ENCODE measurements around the gene BACE2.

Gene BACE2

DNA sequence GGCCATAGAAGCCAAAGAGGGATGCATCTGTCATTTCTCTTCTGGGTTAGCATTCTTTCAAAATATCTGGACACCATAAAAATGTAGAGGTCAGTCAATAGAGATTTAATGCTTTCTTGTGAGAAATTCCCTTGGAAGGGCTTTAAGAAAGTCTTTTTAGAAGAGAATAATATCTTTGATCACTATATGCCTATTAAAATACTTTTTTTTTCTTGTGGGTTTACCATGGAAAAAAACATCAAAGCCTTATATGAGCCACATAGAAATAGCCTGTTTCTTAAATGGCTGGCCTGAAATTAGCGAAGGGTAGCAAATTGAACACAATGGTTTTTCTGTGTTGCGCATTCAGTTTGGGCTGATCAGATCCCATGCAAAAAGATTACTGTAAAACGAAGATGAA, 36.8 kb downstream of the BACE2 start:
- Mint-ChIP-seq H3K27ac (no peak overlapping the region), H3K4me1 (peaks cover 10% of the 10 kb centered on the region), H3K9me3 (no peaks in the 10 kb centered on the region), H3K36me3 (ENCODE audit: low read depth) (no peaks in the 10 kb centered on the region), H3K27me3 (ENCODE audit: low read depth) (peaks cover 3% of the 10 kb centered on the region), H3K4me3 (no peak overlapping the region)
- TF ChIP-seq CTCF (IDR thresholded peaks at IDR 0.05; ENCODE audit: unreplicated experiment in 3 of 3) = no peak

DNA sequence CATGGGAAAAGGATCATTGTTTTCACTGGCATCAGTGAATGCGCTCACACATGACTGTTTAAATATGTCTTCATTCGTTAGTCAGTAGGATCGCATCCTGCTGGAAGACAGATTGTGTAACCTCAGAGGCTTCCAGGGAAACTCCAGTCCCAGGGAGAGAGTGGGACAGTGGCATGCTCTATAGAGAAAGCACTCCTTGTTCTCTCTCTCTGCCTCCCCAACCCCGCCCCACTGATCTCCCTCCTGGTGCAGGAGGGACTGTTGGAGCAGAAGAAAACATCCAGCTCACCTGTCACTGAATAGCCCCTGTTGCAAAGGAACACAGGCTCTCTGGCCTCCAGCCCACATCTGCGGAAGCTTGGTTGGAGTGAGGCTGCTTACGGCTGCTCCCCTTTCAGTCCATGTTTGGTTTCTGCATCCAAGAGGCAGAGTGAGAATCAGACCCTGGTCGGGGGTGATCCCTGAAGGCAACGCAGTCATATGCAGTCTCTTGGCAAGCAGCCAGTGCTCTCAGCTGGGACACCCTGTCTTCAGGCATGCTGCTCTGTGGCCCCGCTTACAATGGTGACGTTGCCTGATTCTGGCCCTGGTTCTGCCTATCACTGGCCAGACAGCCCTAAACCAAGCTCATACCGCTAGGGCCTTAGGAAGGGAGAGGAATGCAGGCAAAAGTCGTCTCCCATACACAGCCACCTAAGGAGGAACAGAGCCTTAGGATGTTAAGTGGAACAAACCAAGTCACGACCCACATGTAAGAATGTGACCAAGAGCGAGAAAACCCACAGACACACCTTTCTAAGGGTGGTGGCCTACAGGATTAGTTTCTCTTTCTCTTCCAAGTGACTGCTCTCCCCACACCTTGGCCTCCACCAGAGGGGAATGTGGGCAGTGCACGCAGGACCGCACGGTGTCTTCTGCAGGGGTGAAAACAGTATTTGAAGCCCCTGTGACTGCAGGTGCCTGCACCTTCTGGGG, 39.7 kb downstream of the BACE2 start:
- H3K27ac Mint-ChIP-seq = peak overlapping the region in 1 of 3 experiments; percentile 9
- peaks cover 31% of the 10 kb centered on the region for H3K4me1 Mint-ChIP-seq
- H3K27me3 Mint-ChIP-seq (ENCODE audit: low read depth) = peaks cover 3% of the 10 kb centered on the region
- H3K4me3 Mint-ChIP-seq = no peak overlapping the region
- no peaks in the 10 kb centered on the region for H3K36me3 Mint-ChIP-seq (ENCODE audit: low read depth)
- no peaks in the 10 kb centered on the region for H3K9me3 Mint-ChIP-seq
- TF ChIP-seq CTCF (IDR thresholded peaks at IDR 0.05; ENCODE audit: unreplicated experiment in 3 of 3) = no peak

DNA sequence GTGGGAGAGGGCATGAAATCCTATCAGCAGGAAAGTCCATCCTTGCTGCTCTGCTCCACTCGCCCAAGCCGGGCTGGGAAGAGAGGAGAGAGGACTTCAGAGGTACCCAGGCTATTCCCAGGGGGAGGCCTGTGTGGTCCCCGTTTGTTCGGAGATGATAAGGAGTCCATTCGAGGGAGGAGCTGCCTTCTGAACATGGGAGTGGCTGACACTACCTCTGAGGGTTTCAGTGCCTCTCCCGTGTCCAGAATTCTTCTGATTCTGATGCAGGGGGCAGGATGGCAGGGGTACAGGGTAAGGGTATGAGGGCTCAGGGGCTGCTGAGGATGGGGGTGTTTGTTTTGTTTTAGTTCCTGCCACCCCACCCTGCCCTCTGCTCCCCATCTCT, 40.4 kb downstream of the BACE2 start:
- H3K27ac Mint-ChIP-seq = no peak overlapping the region
- no peak overlapping the region for H3K4me3 Mint-ChIP-seq
- no peak for TF ChIP-seq CTCF (IDR thresholded peaks at IDR 0.05; ENCODE audit: unreplicated experiment in 3 of 3)
- H3K9me3 Mint-ChIP-seq = no peaks in the 10 kb centered on the region
- H3K36me3 Mint-ChIP-seq (ENCODE audit: low read depth) = no peaks in the 10 kb centered on the region
- H3K4me1 Mint-ChIP-seq = peaks cover 37% of the 10 kb centered on the region
- H3K27me3 Mint-ChIP-seq (ENCODE audit: low read depth) = peaks cover 3% of the 10 kb centered on the region

- Mint-ChIP-seq H3K9me3 (no peaks in the 10 kb centered on the region), H3K27me3 (ENCODE audit: low read depth) (no peaks in the 10 kb centered on the region), H3K27ac (no peak overlapping the region), H3K36me3 (ENCODE audit: low read depth) (no peaks in the 10 kb centered on the region), H3K4me1 (peaks cover 37% of the 10 kb centered on the region), H3K4me3 (no peak overlapping the region)
- no peak for TF ChIP-seq CTCF (IDR thresholded peaks at IDR 0.05; ENCODE audit: unreplicated experiment in 3 of 3)
Observed at GRCh38 chr21:41209016-41209619, 41.2 kb downstream of the BACE2 start.

GRCh38 chr21:41210426-41211059, 42.6 kb downstream of the BACE2 start:
- TF ChIP-seq CTCF (IDR thresholded peaks at IDR 0.05; ENCODE audit: unreplicated experiment in 3 of 3) = no peak
- Mint-ChIP-seq H3K27me3 (ENCODE audit: low read depth) (no peaks in the 10 kb centered on the region), H3K27ac (no peak overlapping the region), H3K9me3 (no peaks in the 10 kb centered on the region), H3K4me1 (peaks cover 41% of the 10 kb centered on the region), H3K36me3 (ENCODE audit: low read depth) (no peaks in the 10 kb centered on the region), H3K4me3 (no peak overlapping the region)
